Muscle of leg (tissue), 11 donors: Measurements from ENCODE around the gene PCAT7. TPM values are rescaled to one million over a fixed set of nuclear protein-coding genes. Genes with fewer than 3 reads are reported as not detected.

Source experiments
- DNase-seq: peaks from one replicate; pipeline ENCODE4 v3.0.0; 2013
- H3K27ac ChIP-seq: one replicate; pipeline ENCODE4 v1.5.1; 2013; ENCODE audit warnings: mild to moderate bottlenecking, low read length, control low read depth
- H3K27me3 ChIP-seq: one replicate; pipeline ENCODE4 v1.6.1; 2013; ENCODE audit warnings: low read length; ENCODE audit not compliant: control insufficient read depth, insufficient read depth
- H3K36me3 ChIP-seq: one replicate; pipeline ENCODE4 v1.6.1; 2013; ENCODE audit warnings: low read length; ENCODE audit not compliant: control insufficient read depth, insufficient read depth
- H3K4me1 ChIP-seq: one replicate; pipeline ENCODE4 v1.6.1; 2013; ENCODE audit warnings: low read length; ENCODE audit not compliant: control insufficient read depth, insufficient read depth
- H3K4me3 ChIP-seq: one replicate; pipeline ENCODE4 v1.5.1; 2013; ENCODE audit warnings: low read length, control low read depth
- H3K9me3 ChIP-seq: replicated peaks from 2 replicates; pipeline ENCODE4 v1.6.1; 2013; ENCODE audit warnings: low read depth, low read length; ENCODE audit not compliant: control insufficient read depth
- WGBS: methylation state at CpG from one replicate; pipeline ENCODE4 v1.1.5; 2013; ENCODE audit warnings: missing lambda C conversion rate; ENCODE audit not compliant: insufficient coverage; 5-methylcytosine and 5-hydroxymethylcytosine counted together
- polyA plus RNA-seq, 8 donors: library from polyadenylated mRNA; unstranded; fragments of 120-200 nt; gene quantifications; one replicate each; pipeline versions ENCODE4 v1.2.1 to v1.2.3, GENCODE V29; 2013; ENCODE audit warnings: inconsistent platforms in 1 of 8, low replicate concordance in 1 of 8; ENCODE audit not compliant: insufficient read length in 8 of 8, insufficient read depth in 1 of 8
- total RNA-seq: library from RNA; stranded (reverse); fragments of 120-200 nt; gene quantifications from one replicate; pipeline ENCODE4 v1.2.4, GENCODE V29; 2013

PCAT7 gene
- total and polyA plus RNA-seq, 9 donors, result 0.13 to 12.0 (median 4.9) TPM

DNA sequence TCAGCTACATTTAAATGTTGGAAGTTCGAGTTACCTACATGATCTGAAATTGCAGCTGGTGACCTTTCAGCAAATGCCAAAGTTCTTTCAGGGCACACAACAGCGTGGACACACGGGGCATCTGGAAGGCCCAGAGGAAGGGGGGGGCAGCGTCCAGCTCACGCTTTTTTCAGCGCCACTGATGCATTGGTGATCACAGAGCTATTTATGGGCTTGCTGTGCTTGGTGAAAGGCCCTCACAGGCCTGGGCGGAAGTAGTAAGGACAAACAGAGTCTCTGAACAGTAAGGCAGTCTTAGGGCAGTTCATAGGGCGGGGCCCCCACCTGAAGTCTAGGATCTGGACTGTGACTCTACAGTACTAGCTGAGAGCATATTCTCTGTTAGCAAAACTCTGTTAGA lies 45.4 kb downstream of the PCAT7 start:
- no peaks in the 10 kb centered on the region for H3K27me3 ChIP-seq
- no peaks in the 10 kb centered on the region for H3K9me3 ChIP-seq
- H3K4me3 ChIP-seq, result no peak overlapping the region
- 67% methylated on average over 7 of the region's 8 CpGs for WGBS
- peak overlapping the region; percentile 32 for H3K27ac ChIP-seq
- H3K4me1 ChIP-seq, result peaks cover 21% of the 10 kb centered on the region
- H3K36me3 ChIP-seq, result no peaks in the 10 kb centered on the region
- peak; percentile 26 for DNase-seq

DNA sequence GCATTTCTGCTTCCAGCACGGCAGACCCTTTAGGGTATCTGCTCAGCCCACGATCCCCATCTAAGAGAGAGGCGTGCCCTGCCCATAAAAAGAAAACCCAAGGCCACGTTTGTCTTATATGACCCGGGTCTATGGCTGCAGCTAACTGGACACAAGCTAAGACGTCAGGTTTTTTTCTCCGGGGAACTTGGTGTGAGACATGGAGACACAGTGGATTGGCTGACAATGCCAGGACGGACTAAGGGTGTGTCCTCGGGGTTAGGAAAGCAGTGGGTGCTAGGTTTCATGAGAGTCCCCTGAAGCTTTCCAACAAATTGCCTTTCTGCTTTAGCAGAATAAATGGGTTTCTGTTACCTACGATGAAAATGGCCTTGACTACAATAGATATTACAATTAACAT lies 45.8 kb downstream of the PCAT7 start:
- 84% methylated on average over 7 of the region's 10 CpGs for WGBS
- DNase-seq, result no peak
- Histone ChIP-seq H3K4me3 (no peak overlapping the region), H3K27ac (peak overlapping the region; percentile 32), H3K27me3 (no peaks in the 10 kb centered on the region), H3K36me3 (no peaks in the 10 kb centered on the region), H3K9me3 (no peaks in the 10 kb centered on the region), H3K4me1 (peaks cover 21% of the 10 kb centered on the region)

DNA sequence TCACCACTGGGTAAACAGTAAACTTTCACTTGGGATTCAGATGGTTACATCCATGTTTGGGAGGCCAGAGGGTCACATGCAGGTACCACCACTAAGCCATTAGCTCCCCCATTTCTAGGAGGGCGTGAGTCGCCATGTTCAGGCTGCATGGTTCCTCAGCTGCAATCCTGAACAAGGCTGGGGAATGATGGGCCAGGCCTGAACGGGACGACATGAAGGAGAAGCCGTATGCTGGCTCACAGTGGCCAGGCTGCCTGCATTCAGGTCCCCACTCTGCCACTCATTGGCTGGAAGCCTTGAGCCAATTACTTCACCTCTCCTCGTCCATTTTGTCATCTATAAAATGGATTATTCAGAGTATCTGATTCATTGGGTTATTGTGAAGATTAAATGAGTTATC lies 47.8 kb downstream of the PCAT7 start:
- DNase-seq, result no peak
- peaks cover 3% of the 10 kb centered on the region for H3K27me3 ChIP-seq
- 58% methylated on average over 2 of the region's 6 CpGs for WGBS
- H3K27ac ChIP-seq, result no peak overlapping the region
- no peaks in the 10 kb centered on the region for H3K9me3 ChIP-seq
- H3K4me3 ChIP-seq, result no peak overlapping the region
- no peaks in the 10 kb centered on the region for H3K36me3 ChIP-seq
- H3K4me1 ChIP-seq, result peaks cover 21% of the 10 kb centered on the region

DNA sequence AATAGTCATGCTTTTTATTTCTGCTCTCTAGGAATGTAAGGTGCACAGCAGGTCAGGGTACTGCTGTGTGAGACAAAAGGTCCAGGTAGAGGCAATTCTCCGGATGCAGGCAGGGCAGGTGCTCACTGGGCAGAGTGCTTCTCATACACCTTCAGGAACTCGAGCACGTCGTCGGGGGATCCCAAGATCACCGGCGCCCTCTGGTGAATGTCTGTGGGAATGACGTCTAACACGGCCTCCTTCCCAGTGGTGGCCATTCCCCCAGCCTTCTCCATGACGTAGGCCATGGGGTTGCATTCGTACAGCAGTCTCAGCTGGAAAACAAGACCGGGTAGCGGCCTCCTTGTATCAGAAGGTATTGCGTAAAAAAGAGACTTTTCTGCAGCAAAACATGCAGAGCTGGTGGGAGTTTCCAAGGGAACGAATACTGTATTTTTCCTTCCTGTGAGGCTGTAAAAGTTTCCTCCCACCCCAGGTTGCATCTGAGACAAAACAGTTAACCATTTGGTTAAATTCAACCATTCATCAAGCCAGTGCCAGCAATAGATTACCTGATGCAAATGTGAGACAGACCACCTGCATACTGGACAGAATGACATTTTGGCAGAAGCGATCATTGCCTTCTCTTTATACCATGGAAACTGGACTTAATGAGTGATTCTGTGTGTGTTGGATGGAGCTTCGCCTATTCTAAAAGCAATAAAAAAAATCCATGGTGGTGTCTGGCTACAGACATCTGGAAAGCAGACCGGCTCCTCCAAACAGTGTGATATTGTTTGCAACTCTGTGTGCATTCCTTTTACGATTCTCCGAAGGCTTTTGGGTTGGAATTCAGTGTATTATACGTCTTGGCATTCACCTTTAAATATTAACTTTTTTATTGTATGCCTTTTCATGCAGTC lies 48.6 kb downstream of the PCAT7 start:
- WGBS, result 0% methylated on average over 1 of the region's 21 CpGs
- Histone ChIP-seq H3K36me3 (no peaks in the 10 kb centered on the region), H3K4me3 (no peak overlapping the region), H3K27ac (no peak overlapping the region), H3K27me3 (peaks cover 3% of the 10 kb centered on the region), H3K4me1 (peaks cover 21% of the 10 kb centered on the region), H3K9me3 (no peaks in the 10 kb centered on the region)
- peak; percentile 73 for DNase-seq

DNA sequence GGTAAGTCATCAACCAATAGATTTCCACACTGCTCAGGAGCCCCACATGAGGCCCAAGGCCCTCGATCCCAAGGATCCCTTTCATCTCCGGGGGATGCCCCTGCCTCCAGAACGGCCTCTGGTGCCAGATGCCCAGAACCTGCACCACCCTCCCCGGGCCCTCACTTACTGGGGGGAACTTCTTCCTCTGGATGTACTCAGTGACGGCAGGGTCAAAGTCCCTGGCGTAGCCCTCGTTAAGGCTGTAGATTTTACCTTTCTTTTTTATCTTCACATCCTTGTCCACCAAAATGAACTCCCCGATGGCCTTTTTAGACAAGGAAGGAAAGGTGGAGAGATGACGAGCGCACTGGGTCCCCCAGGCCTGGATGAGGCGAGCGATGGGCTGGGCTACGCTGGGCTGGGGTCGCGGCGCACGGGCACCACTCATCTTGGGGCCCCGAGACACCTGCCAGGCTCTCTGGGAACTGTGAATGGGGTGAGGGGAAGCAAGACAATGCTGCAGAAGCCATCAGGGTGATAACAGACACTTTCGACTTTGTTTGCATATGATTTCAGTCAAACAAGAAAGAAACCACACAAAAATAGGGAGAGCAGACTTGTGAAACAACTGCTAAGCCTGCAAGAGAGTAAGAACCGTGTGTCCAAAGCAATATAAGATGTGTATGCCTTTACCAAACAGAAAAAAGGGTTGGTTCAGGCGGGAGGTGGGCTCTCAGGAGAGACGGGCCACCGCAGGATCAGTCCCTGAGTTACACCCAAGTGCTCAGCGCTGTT lies 52.0 kb downstream of the PCAT7 start:
- Histone ChIP-seq H3K4me1 (peaks cover 21% of the 10 kb centered on the region), H3K27ac (no peak overlapping the region), H3K27me3 (peaks cover 3% of the 10 kb centered on the region), H3K4me3 (no peak overlapping the region), H3K9me3 (no peaks in the 10 kb centered on the region), H3K36me3 (no peaks in the 10 kb centered on the region)
- no peak for DNase-seq
- WGBS, result 88% methylated on average over 18 of the region's 24 CpGs

DNA sequence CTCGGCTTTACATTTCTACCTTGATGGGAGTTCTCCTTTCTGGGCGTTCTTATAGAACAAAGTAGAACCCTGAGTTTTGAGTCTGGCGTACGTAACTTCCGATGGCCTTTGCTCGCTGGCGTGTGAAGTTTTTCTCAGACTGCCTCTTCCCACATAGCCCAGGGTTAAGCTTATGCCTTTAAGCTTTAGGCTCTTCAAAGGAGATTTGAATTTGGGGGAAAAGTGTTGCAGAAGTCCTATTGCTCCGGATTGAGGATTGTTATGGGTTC lies 52.5 kb downstream of the PCAT7 start:
- 92% methylated on average over 2 of the region's 8 CpGs for WGBS
- Histone ChIP-seq H3K4me1 (peaks cover 21% of the 10 kb centered on the region), H3K27me3 (peaks cover 3% of the 10 kb centered on the region), H3K36me3 (no peaks in the 10 kb centered on the region), H3K4me3 (no peak overlapping the region), H3K9me3 (no peaks in the 10 kb centered on the region), H3K27ac (no peak overlapping the region)
- no peak for DNase-seq

DNA sequence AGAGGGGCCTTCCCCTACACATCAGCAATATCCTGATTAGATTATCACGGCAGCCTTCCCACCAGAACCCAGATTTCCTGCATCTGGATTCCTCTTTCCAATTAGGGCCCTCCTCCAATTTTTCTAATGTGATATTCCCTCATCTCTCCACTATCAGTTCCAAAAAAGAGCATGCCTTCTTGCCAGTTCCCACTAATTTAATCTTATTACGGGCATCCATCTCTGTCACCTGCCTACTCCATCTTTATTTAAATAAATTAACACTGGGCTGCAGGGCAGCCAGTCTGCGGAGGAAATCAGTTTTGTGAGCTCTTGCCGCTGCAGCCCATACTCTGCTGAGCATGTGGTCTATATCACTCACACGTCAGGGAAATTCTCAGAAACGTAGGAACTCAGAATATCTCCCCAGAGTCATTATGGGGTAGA lies 55.3 kb downstream of the PCAT7 start:
- H3K27ac ChIP-seq, result no peak overlapping the region

DNA sequence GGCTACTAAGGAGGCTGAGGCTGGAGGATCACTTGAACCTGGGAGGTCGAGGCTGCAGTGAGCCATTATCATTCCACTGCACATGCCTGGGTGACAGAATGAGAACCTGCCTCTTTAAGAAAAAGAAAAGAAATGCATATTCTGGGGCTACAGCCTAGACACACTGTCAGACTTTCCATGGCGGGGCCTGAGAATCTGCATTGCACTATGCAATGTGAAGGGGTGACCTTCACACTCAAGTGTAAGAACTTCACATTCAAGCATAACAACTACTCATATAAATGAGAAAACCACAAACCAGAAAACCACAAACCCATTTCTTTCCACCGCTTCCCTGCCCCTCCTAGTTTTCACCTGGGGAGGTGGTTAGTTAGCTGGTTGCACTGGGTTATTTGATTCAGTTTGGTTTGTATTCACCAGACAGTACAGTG lies 56.8 kb downstream of the PCAT7 start:
- Histone ChIP-seq H3K4me3 (no peak overlapping the region), H3K4me1 (peaks cover 9% of the 10 kb centered on the region), H3K27me3 (peaks cover under 1% of the 10 kb centered on the region), H3K27ac (no peak overlapping the region), H3K9me3 (no peaks in the 10 kb centered on the region), H3K36me3 (no peaks in the 10 kb centered on the region)
- DNase-seq, result no peak
- WGBS, result 83% methylated on average over 1 of the region's 3 CpGs

More for the DNA sequence above, 55.3 kb downstream of the PCAT7 start:
- peak; percentile 79 for DNase-seq
- Histone ChIP-seq H3K36me3 (no peaks in the 10 kb centered on the region), H3K4me3 (no peak overlapping the region), H3K4me1 (peaks cover 9% of the 10 kb centered on the region), H3K27me3 (peaks cover 3% of the 10 kb centered on the region), H3K9me3 (no peaks in the 10 kb centered on the region)
- WGBS, result 4% methylated on average over 2 of the region's 6 CpGs

DNA sequence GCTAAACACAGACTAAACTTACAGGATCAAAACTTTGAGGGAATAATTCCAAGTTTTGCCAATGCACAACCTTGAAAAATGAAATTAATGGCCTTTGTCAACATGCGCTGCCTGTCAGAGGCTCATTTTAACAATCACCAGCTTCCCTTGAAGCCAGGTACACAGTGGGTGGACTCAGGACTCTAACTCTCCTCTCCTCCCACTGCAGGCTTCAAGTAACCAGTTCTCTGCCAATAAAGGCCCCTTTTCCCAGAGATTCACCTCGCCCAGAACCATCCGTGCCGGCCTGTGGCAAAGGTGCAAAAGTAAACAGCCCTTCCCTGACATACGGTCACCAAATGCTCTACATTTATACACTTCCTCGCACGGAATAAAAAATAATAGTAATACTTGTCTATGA lies 57.2 kb downstream of the PCAT7 start:
- no peak for DNase-seq
- Histone ChIP-seq H3K27ac (no peak overlapping the region), H3K27me3 (no peaks in the 10 kb centered on the region), H3K4me1 (peaks cover 9% of the 10 kb centered on the region), H3K9me3 (no peaks in the 10 kb centered on the region), H3K36me3 (no peaks in the 10 kb centered on the region), H3K4me3 (no peak overlapping the region)
- 78% methylated on average over 3 of the region's 7 CpGs for WGBS

DNA sequence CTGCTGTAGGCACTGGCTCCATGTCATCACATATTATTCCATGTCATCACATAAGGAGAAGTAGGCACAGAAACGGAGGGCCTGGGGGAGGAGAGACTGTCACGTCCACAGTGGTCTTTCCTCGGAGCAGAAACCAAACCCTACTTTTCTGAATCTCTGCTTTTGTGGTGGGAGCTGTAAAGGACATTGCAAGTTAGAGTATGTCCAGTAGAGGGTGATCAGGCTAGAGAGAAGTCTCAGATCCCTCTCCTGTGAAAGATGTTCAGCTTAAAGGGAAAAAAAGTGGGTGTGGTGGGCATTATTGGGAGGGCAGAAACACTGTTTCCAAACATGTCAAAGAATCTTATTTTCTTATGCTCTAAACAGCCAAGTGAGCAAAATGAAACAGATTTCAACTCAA lies 58.1 kb downstream of the PCAT7 start:
- H3K36me3 ChIP-seq, result no peaks in the 10 kb centered on the region
- peaks cover 9% of the 10 kb centered on the region for H3K4me1 ChIP-seq
- WGBS, result no CpG with 5 or more reads among the region's 3 CpGs
- H3K27me3 ChIP-seq, result no peaks in the 10 kb centered on the region
- H3K9me3 ChIP-seq, result no peaks in the 10 kb centered on the region
- H3K27ac ChIP-seq, result no peak overlapping the region
- no peak overlapping the region for H3K4me3 ChIP-seq
- no peak for DNase-seq
